ENCODE data around the gene UST.

- TF ChIP-seq ZNF274 (IDR thresholded peaks at IDR 0.05; ENCODE audit: low read depth, low read length) (no peak), YY1 (IDR thresholded peaks at IDR 0.05; ENCODE audit: insufficient read depth, insufficient read length) (no peak)
Observed at GRCh38 chr6:148981515-148981914, 234.7 kb downstream of the UST start.

Measured in NT2/D1 (cell line).